CD4-positive, CD25-positive, alpha-beta regulatory T cell (primary cell): Measurements from ENCODE around the gene GBA3. TPM values are rescaled to one million over a fixed set of nuclear protein-coding genes. Genes with fewer than 3 reads are reported as not detected.

ENCODE experiments used
- ATAC-seq, 2 donors: fragments of 150-1000 bp; cut with Tn5 transposase; one replicate each; pipeline ENCODE4 v1.10.0; 2021; ENCODE audit warnings: low read depth in 2 of 2, moderate number of reproducible peaks in 2 of 2, moderate library complexity in 1 of 2
- DNase-seq, 3 donors: peaks; one replicate each; pipeline versions ENCODE4 v3.0.0 to v3.0.0-alpha.2; 2012 to 2022; ENCODE audit warnings: mixed read lengths in 1 of 3
- H3K27ac ChIP-seq: one replicate; pipeline ENCODE4 v1.7.0; 2013; ENCODE audit warnings: mild to moderate bottlenecking, low read length; ENCODE audit not compliant: insufficient read depth, poor library complexity, severe bottlenecking
- H3K27me3 ChIP-seq: one replicate; pipeline ENCODE4 v1.7.0; 2013; ENCODE audit warnings: low read length; ENCODE audit not compliant: control insufficient read depth, insufficient read depth
- H3K36me3 ChIP-seq: one replicate; pipeline ENCODE4 v1.7.0; 2013; ENCODE audit warnings: mild to moderate bottlenecking, low read length, moderate library complexity; ENCODE audit not compliant: control insufficient read depth, insufficient read depth
- H3K4me1 ChIP-seq: 2 replicates; pipeline ENCODE4 v1.7.0; 2013; ENCODE audit warnings: mild to moderate bottlenecking, low read length; ENCODE audit not compliant: insufficient read depth, control insufficient read depth, poor library complexity, severe bottlenecking
- H3K4me3 ChIP-seq: one replicate; pipeline ENCODE4 v1.7.0; 2013; ENCODE audit warnings: low read depth, mild to moderate bottlenecking, low read length, moderate library complexity
- H3K9me3 ChIP-seq, 2 experiments: 1 replicate in 1 of 2; 2 replicates in 1 of 2; pipeline ENCODE4 v1.7.0; 2013; ENCODE audit warnings: low read length in 2 of 2, mild to moderate bottlenecking in 1 of 2, moderate library complexity in 1 of 2; ENCODE audit not compliant: control insufficient read depth in 2 of 2
- H3K27ac Mint-ChIP-seq, 3 donors: one replicate each; pipeline ENCODE4 v1.8.0; 2020 to 2022; ENCODE audit warnings: mild to moderate bottlenecking in 3 of 3, mixed read lengths in 3 of 3, moderate library complexity in 2 of 3
- H3K27me3 Mint-ChIP-seq: one replicate; pipeline ENCODE4 v1.8.0; 2022; ENCODE audit warnings: mild to moderate bottlenecking, mixed read lengths
- H3K36me3 Mint-ChIP-seq: one replicate; pipeline ENCODE4 v1.8.0; 2020; ENCODE audit warnings: mixed read lengths
- H3K4me1 Mint-ChIP-seq, 4 donors: one replicate each; pipeline ENCODE4 v1.8.0; 2020 to 2022; ENCODE audit warnings: mixed read lengths in 4 of 4, mild to moderate bottlenecking in 1 of 4
- H3K4me3 Mint-ChIP-seq, 4 donors: one replicate each; pipeline ENCODE4 v1.8.0; 2020 to 2022; ENCODE audit warnings: mild to moderate bottlenecking in 4 of 4, mixed read lengths in 4 of 4, moderate library complexity in 3 of 4
- H3K9me3 Mint-ChIP-seq, 7 donors: one replicate each; pipeline ENCODE4 v1.8.0; 2020 to 2022; ENCODE audit warnings: mixed read lengths in 7 of 7, mild to moderate bottlenecking in 3 of 7, moderate library complexity in 2 of 7
- polyA plus RNA-seq, 4 donors: library from polyadenylated mRNA; unstranded; fragments of 300-500 nt; fragmentation: Illumina TruSeq; gene quantifications; one replicate each; pipeline ENCODE4 v1.2.3, GENCODE V29; 2021
- total RNA-seq: library from RNA; stranded (reverse); gene quantifications from one replicate; pipeline ENCODE4 v1.2.3, GENCODE V29; 2022

GBA3 gene
- total RNA-seq = not detected
- polyA plus RNA-seq = not detected

DNA sequence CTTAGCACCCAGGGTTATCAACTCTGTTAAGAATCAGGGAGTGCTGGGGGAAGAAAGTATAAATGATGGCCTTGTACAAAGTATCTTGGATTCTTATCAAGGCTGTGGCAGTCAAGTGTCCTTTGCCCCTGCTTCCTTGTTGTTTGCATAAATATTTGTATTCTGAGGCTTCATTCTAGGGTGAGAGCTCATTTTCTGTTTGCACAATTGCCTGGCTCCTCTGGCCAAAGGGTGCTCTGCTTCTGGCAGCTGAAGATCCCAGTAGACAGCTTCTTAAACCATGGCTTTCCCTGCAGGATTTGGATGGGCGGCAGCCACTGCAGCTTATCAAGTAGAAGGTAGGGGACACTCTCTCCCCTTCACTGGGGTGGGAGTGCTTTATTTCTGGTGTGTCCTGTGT, at the start of gene GBA3:
Gene GBA3, plus strand, starts transcription at position 202 of the 400 bp plus-strand sequence.
- Histone ChIP-seq H3K36me3 (no peaks in the 10 kb centered on the region), H3K4me3 (no peak within 1 kb of the TSS), H3K27me3 (no peaks in the 10 kb centered on the region), H3K9me3 (no peaks in the 10 kb centered on the region), H3K4me1 (no peaks in the 10 kb centered on the region), H3K27ac (no peak within 1 kb of the TSS)
- Mint-ChIP-seq H3K36me3 (no peaks in the 10 kb centered on the region), H3K9me3 (peaks cover 0 to 4% (median 2%) of the 10 kb centered on the region in 7 donors), H3K4me3 (no peak within 1 kb of the TSS), H3K4me1 (peaks cover 0 to 7% (median 0%) of the 10 kb centered on the region in 4 donors), H3K27me3 (no peaks in the 10 kb centered on the region), H3K27ac (no peak within 1 kb of the TSS)
- DNase-seq (no peak), ATAC-seq (no peak)

DNA sequence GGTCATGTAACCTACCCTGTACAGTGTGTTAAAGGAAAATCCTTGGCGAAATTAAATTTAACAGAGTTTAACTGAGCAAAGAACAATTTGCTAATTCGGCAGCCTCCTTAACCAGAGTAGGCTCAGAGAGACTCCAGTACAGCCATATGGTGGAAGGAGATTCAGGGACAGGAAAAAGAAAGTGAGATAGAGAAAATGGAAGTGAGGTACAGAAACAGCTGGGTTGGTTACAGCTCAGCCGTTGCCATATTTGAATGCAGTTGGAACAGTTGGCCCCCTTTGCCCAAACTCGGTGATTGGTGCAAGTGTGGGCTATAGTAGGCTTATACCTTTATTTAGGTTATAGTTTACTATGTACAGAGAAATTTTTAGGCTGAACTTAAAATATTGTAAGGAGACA, 48.8 kb upstream of the GBA3 start:
- peaks cover 0 to 5% (median 0%) of the 10 kb centered on the region in 4 donors for H3K4me1 Mint-ChIP-seq

GRCh38 chr4:22645481-22646182, 47.1 kb upstream of the GBA3 start:
- Histone ChIP-seq H3K27me3 (no peaks in the 10 kb centered on the region), H3K27ac (no peak overlapping the region), H3K4me3 (no peak overlapping the region), H3K9me3 (peaks cover 0 to 5% of the 10 kb centered on the region in 2 experiments), H3K4me1 (no peaks in the 10 kb centered on the region), H3K36me3 (no peaks in the 10 kb centered on the region)
- H3K4me1 Mint-ChIP-seq = peaks cover 0 to 3% (median 0%) of the 10 kb centered on the region in 4 donors
- no peak overlapping the region for H3K4me3 Mint-ChIP-seq
- ATAC-seq (no peak), DNase-seq (no peak)
- H3K27ac Mint-ChIP-seq = no peak overlapping the region
- no peaks in the 10 kb centered on the region for H3K36me3 Mint-ChIP-seq
- H3K27me3 Mint-ChIP-seq = no peaks in the 10 kb centered on the region
- peaks cover 0 to 24% (median 5%) of the 10 kb centered on the region in 7 donors for H3K9me3 Mint-ChIP-seq

More for the DNA sequence above, 48.8 kb upstream of the GBA3 start:
- no peaks in the 10 kb centered on the region for H3K36me3 ChIP-seq
- no peak overlapping the region for H3K4me3 Mint-ChIP-seq
- H3K9me3 Mint-ChIP-seq = peaks cover 4 to 29% (median 8%) of the 10 kb centered on the region in 7 donors
- H3K36me3 Mint-ChIP-seq = no peaks in the 10 kb centered on the region
- H3K9me3 ChIP-seq = peaks cover 0 to 5% of the 10 kb centered on the region in 2 experiments
- no peaks in the 10 kb centered on the region for H3K27me3 ChIP-seq
- no peaks in the 10 kb centered on the region for H3K27me3 Mint-ChIP-seq
- ATAC-seq (no peak), DNase-seq (no peak)
- no peak overlapping the region for H3K4me3 ChIP-seq
- H3K4me1 ChIP-seq = no peaks in the 10 kb centered on the region
- no peak overlapping the region for H3K27ac ChIP-seq
- H3K27ac Mint-ChIP-seq = no peak overlapping the region

DNA sequence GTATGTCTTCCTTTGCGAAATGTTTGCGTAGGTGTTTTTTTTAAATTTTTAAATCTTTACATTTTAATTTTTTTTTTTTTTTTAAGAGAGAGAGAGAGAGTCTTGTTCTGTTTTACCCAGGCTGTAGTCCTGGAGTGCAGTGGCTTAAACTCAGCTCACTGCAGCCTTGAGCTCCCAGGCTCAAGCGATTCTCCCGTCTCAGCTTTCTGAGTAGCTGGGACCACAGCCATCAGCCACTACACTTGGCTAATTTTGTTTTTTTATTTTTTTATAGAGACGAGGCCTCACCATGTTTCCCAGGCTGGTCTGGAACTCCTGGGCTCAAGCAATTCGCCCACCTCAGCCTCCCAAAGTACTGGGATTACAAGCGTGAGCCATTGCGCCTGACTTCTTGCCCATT, 43.7 kb upstream of the GBA3 start:
- H3K4me3 ChIP-seq = no peak overlapping the region
- no peaks in the 10 kb centered on the region for H3K27me3 Mint-ChIP-seq
- no peaks in the 10 kb centered on the region for H3K4me1 Mint-ChIP-seq
- H3K36me3 ChIP-seq = no peaks in the 10 kb centered on the region
- H3K27ac Mint-ChIP-seq = no peak overlapping the region
- H3K4me3 Mint-ChIP-seq = no peak overlapping the region
- H3K27me3 ChIP-seq = no peaks in the 10 kb centered on the region
- no peak for DNase-seq
- H3K27ac ChIP-seq = no peak overlapping the region
- no peaks in the 10 kb centered on the region for H3K36me3 Mint-ChIP-seq
- peaks cover 0 to 1% of the 10 kb centered on the region in 2 experiments for H3K9me3 ChIP-seq
- no peaks in the 10 kb centered on the region for H3K4me1 ChIP-seq
- no peak for ATAC-seq
- peaks cover 0 to 12% (median 2%) of the 10 kb centered on the region in 7 donors for H3K9me3 Mint-ChIP-seq

GRCh38 chr4:22650771-22651170, 42.0 kb upstream of the GBA3 start:
- no peak overlapping the region for H3K4me3 Mint-ChIP-seq
- no peaks in the 10 kb centered on the region for H3K27me3 Mint-ChIP-seq
- H3K36me3 Mint-ChIP-seq = no peaks in the 10 kb centered on the region
- no peak for DNase-seq
- no peaks in the 10 kb centered on the region for H3K36me3 ChIP-seq
- no peak for ATAC-seq
- peaks cover 0 to 8% (median 4%) of the 10 kb centered on the region in 7 donors for H3K9me3 Mint-ChIP-seq
- peaks cover 0 to 4% of the 10 kb centered on the region in 2 experiments for H3K9me3 ChIP-seq
- no peak overlapping the region for H3K4me3 ChIP-seq
- H3K27me3 ChIP-seq = no peaks in the 10 kb centered on the region
- no peak overlapping the region for H3K27ac ChIP-seq
- H3K27ac Mint-ChIP-seq = no peak overlapping the region
- no peaks in the 10 kb centered on the region for H3K4me1 ChIP-seq
- H3K4me1 Mint-ChIP-seq = no peaks in the 10 kb centered on the region

DNA sequence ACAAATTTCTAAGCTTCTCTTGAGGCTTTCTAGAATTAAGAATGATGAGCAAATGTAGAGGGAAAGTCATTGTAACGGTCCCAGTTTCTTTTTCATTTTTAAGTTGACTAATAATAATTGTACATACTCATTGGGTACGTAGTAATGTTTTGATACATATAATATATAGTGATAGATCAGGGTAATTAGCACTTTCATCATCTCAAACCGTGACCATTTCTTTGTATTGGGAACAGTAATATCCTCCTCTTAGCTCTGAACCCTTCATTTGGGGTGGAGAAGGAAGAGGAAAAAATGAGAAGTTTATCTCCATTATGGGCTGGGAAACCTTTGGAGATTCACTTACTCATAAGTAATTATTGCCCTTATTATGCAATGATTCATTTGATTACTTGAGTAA, 39.0 kb upstream of the GBA3 start:
- Mint-ChIP-seq H3K9me3 (peaks cover 0 to 5% (median 1%) of the 10 kb centered on the region in 7 donors), H3K4me1 (no peaks in the 10 kb centered on the region), H3K27ac (no peak overlapping the region), H3K36me3 (no peaks in the 10 kb centered on the region), H3K4me3 (no peak overlapping the region), H3K27me3 (no peaks in the 10 kb centered on the region)
- H3K4me3 ChIP-seq = no peak overlapping the region
- DNase-seq (no peak), ATAC-seq (no peak)
- H3K4me1 ChIP-seq = no peaks in the 10 kb centered on the region
- H3K27me3 ChIP-seq = no peaks in the 10 kb centered on the region
- no peak overlapping the region for H3K27ac ChIP-seq
- no peaks in the 10 kb centered on the region for H3K36me3 ChIP-seq
- peaks cover 0 to 4% of the 10 kb centered on the region in 2 experiments for H3K9me3 ChIP-seq

- H3K27ac ChIP-seq = no peak overlapping the region
- Mint-ChIP-seq H3K36me3 (no peaks in the 10 kb centered on the region), H3K9me3 (peaks cover 0 to 12% (median 3%) of the 10 kb centered on the region in 7 donors), H3K4me1 (no peaks in the 10 kb centered on the region), H3K27me3 (no peaks in the 10 kb centered on the region), H3K4me3 (no peak overlapping the region), H3K27ac (no peak overlapping the region)
- no peak overlapping the region for H3K4me3 ChIP-seq
- no peaks in the 10 kb centered on the region for H3K36me3 ChIP-seq
- ATAC-seq (no peak), DNase-seq (no peak)
- no peaks in the 10 kb centered on the region for H3K27me3 ChIP-seq
- no peaks in the 10 kb centered on the region for H3K4me1 ChIP-seq
- no peaks in the 10 kb centered on the region for H3K9me3 ChIP-seq
Measured at GRCh38 chr4:22661443-22661842, 31.3 kb upstream of the GBA3 start.
